ENCODE measurements around the gene DDIT3.

Gene DDIT3

GRCh38 chr12:57470286-57470969, 49.9 kb downstream of the DDIT3 start:
- in situ Hi-C loops (cut with HindIII; ENCODE audit: low sequenced_read_pairs): no loop called here

GRCh38 chr12:57469296-57470164, 50.8 kb downstream of the DDIT3 start:
- in situ Hi-C loops (cut with HindIII; ENCODE audit: low sequenced_read_pairs): no loop called here

DNA sequence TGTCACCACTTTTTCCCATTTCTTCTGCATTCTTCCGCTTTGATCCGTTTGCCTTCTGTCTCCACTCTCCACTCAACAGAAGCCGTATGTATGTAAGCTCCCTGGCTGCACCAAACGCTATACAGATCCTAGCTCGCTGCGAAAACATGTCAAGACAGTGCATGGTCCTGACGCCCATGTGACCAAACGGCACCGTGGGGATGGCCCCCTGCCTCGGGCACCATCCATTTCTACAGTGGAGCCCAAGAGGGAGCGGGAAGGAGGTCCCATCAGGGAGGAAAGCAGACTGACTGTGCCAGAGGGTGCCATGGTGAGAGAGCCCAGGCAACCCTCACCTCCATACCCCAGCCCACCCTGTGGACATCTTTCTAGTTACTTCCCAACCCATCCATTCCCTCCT, 52.4 kb downstream of the DDIT3 start:
- in situ Hi-C loops (cut with HindIII; ENCODE audit: low sequenced_read_pairs): no loop called here

- in situ Hi-C loops (cut with HindIII; ENCODE audit: low sequenced_read_pairs): no loop called here
Measured at GRCh38 chr12:57467212-57467874, 53.0 kb downstream of the DDIT3 start.

Data from DLD1 (cell line).